Measurements from ENCODE around the gene STAM2.

Gene STAM2

GRCh38 chr2:152071518-152071917, 104.0 kb downstream of the STAM2 start:
- in situ Hi-C loops (cut with HindIII; ENCODE audit: low pct_ligation_motif_present, low sequenced_read_pairs) = no loop called here
- no peak for TF ChIP-seq CTCF (IDR thresholded peaks at IDR 0.05; ENCODE audit: low read depth, low read length, missing control alignments)
- Histone ChIP-seq H3K27ac (no peak overlapping the region), H3K4me3 (ENCODE audit: low read depth, low read length) (no peak overlapping the region), H3K27me3 (replicated peaks) (no peaks in the 10 kb centered on the region), H3K36me3 (replicated peaks) (no peaks in the 10 kb centered on the region)
- no peak for DNase-seq

GRCh38 chr2:152071092-152071491, 104.5 kb downstream of the STAM2 start:
- H3K4me3 ChIP-seq (ENCODE audit: low read depth, low read length) = no peak overlapping the region
- TF ChIP-seq CTCF (IDR thresholded peaks at IDR 0.05; ENCODE audit: low read depth, low read length, missing control alignments) = no peak
- in situ Hi-C loops (cut with HindIII; ENCODE audit: low pct_ligation_motif_present, low sequenced_read_pairs) = no loop called here
- no peaks in the 10 kb centered on the region for H3K27me3 ChIP-seq (replicated peaks)
- no peaks in the 10 kb centered on the region for H3K36me3 ChIP-seq (replicated peaks)
- H3K27ac ChIP-seq = no peak overlapping the region
- no peak for DNase-seq

- in situ Hi-C loops (cut with HindIII; ENCODE audit: low pct_ligation_motif_present, low sequenced_read_pairs) = no loop called here
- H3K27ac ChIP-seq = no peak overlapping the region
- no peaks in the 10 kb centered on the region for H3K36me3 ChIP-seq (replicated peaks)
- TF ChIP-seq CTCF (IDR thresholded peaks at IDR 0.05; ENCODE audit: low read depth, low read length, missing control alignments) = no peak
- H3K27me3 ChIP-seq (replicated peaks) = no peaks in the 10 kb centered on the region
- DNase-seq = no peak
- no peak overlapping the region for H3K4me3 ChIP-seq (ENCODE audit: low read depth, low read length)
Observed at GRCh38 chr2:152068226-152068625, 107.3 kb downstream of the STAM2 start.

- H3K27me3 ChIP-seq (replicated peaks) = no peaks in the 10 kb centered on the region
- H3K27ac ChIP-seq = no peak overlapping the region
- no peak overlapping the region for H3K4me3 ChIP-seq (ENCODE audit: low read depth, low read length)
- no peak for DNase-seq
- TF ChIP-seq CTCF (IDR thresholded peaks at IDR 0.05; ENCODE audit: low read depth, low read length, missing control alignments) = no peak
- H3K36me3 ChIP-seq (replicated peaks) = no peaks in the 10 kb centered on the region
- in situ Hi-C loops (cut with HindIII; ENCODE audit: low pct_ligation_motif_present, low sequenced_read_pairs) = no loop called here
Observed at GRCh38 chr2:152067823-152068222, 107.7 kb downstream of the STAM2 start.
